ENCODE measurements around the gene ARHGAP23.
A peak's percentile ranks its signal among the peaks of the same experiment; 100 is the strongest.
"Not testable (repeated sequence)": the region's sequence is repeated elsewhere in the genome, so short reads cannot be mapped to it uniquely, and the experiment has no call there.

Gene ARHGAP23

DNA sequence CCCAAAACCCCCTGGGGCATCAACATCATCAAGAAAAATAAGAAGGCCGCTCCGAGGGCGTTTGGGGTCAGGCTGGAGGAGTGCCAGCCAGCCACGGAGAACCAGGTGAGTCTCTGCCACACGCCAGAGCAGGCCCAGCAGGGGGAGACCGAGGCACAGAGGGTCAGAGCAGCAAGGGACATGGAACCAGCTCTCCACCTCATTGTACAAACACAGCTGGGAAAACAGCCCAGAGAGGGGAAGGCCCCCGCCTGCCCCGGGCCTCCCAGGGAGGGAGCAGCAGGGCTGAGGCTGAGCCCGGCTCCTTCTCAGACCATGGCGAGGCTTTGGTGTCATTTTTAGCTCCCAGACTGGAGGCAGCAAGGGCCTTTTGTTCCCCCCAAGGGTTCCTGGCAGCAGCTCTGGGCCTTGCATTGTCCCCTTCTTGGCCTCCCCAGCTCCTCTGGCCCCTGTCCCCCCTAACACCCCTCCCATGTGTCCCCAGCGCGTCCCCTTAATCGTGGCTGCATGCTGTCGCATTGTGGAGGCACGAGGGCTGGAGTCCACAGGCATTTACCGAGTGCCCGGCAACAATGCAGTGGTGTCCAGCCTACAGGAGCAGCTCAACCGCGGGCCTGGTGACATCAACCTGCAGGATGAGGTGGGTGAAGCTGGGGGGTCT, 53.9 kb downstream of the ARHGAP23 start:
- H3K27me3 ChIP-seq (replicated peaks); in situ Hi-C loops (cut with HindIII; ENCODE audit: low pct_ligation_motif_present, low sequenced_read_pairs); H3K4me3 ChIP-seq (ENCODE audit: low read depth, low read length); H3K27ac ChIP-seq: not testable (repeated sequence)
- peak; percentile 36 for DNase-seq
- TF ChIP-seq, protein P1, sequence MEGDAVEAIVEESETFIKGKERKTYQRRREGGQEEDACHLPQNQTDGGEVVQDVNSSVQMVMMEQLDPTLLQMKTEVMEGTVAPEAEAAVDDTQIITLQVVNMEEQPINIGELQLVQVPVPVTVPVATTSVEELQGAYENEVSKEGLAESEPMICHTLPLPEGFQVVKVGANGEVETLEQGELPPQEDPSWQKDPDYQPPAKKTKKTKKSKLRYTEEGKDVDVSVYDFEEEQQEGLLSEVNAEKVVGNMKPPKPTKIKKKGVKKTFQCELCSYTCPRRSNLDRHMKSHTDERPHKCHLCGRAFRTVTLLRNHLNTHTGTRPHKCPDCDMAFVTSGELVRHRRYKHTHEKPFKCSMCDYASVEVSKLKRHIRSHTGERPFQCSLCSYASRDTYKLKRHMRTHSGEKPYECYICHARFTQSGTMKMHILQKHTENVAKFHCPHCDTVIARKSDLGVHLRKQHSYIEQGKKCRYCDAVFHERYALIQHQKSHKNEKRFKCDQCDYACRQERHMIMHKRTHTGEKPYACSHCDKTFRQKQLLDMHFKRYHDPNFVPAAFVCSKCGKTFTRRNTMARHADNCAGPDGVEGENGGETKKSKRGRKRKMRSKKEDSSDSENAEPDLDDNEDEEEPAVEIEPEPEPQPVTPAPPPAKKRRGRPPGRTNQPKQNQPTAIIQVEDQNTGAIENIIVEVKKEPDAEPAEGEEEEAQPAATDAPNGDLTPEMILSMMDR (IDR thresholded peaks at IDR 0.05; ENCODE audit: low read depth, low read length, missing control alignments) = peak; percentile 35
- H3K36me3 ChIP-seq (replicated peaks) = peaks cover 58% of the 10 kb centered on the region

DNA sequence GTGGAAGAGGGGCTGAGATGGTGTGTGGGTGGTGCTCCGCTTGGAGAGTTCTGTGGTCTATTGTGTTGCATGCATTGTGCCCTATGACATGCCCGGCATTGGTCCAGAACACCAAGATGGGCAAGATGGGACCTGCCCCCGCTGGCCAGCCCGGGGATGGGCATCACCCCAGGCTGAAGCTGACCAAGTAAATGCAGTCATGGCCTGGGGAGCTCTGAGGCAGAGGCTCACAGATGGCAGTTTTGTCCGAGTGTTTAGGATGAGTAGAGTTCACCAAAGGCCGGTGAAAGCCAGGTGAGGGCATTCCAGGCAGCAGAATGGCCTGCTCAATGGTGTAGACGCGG, 54.4 kb downstream of the ARHGAP23 start:
- H3K27me3 ChIP-seq (replicated peaks); in situ Hi-C loops (cut with HindIII; ENCODE audit: low pct_ligation_motif_present, low sequenced_read_pairs); H3K27ac ChIP-seq; DNase-seq; H3K4me3 ChIP-seq (ENCODE audit: low read depth, low read length): not testable (repeated sequence)
- peaks cover 62% of the 10 kb centered on the region for H3K36me3 ChIP-seq (replicated peaks)

DNA sequence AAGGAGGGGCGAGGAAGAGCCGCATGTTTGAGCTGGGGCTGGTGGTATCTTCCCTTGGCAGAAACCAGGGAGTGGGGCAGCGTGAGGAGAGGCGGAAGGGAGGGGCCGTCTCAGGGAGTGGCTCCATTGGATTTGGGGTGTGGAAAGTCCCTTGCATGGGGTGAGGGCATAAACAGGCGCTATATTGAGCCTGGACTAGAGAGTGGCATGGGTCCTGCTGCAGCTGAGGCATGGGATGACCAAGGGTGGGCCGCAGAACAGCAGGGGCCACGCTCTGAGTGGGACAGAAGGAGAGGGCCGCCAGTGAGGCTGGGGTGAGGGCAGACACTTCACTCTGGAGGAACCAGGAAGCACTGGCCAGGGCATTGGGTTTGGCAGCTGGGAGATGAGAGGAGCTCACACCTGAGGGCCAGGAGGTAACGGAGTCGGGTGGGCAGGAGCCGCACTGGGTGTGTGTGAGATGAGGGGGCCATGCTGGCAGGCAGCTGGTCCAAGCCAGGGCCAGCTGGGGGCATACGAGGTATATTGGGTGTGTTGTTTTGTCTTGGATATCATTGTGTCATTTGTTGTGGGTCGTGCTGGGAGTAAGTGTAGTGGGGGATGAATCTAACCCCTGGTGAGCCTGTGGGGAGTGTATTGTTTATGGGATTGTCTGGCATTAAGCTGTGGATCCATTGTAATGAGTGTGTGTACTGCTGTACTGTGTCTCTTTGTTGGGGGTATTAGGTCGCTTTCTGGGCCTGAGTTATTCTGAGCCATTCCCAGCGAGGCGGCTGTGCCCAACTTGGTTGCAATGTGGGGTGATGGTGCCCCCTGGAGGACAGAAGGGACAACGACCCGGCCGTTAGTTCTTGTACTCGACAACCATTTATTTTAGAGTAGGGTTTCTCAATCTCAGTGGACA, 56.2 kb downstream of the ARHGAP23 start:
- in situ Hi-C loops (cut with HindIII; ENCODE audit: low pct_ligation_motif_present, low sequenced_read_pairs); H3K4me3 ChIP-seq (ENCODE audit: low read depth, low read length); H3K27ac ChIP-seq; H3K27me3 ChIP-seq (replicated peaks): not testable (repeated sequence)
- DNase-seq = peak; percentile 66
- TF ChIP-seq, protein P1 (IDR thresholded peaks at IDR 0.05; ENCODE audit: low read depth, low read length, missing control alignments) = peak; percentile 77
- peaks cover 58% of the 10 kb centered on the region for H3K36me3 ChIP-seq (replicated peaks)

DNA sequence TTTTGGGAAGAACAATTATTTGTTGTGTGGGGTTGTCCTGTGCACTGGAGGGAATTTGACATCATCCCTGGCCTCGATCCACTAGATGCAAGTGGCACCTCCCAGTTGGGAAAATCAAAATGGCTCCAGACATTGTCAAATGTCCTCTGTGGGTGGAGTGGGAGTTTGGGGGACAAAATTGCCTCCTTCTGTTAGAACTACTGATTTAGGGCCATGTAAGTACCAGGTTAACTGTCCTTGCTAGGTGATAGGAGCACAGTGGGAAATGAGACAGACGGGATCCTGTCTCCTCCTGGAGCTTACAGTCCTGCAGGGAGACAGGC, 56.8 kb downstream of the ARHGAP23 start:
- no peak for DNase-seq
- Histone ChIP-seq H3K36me3 (replicated peaks) (peaks cover 60% of the 10 kb centered on the region), H3K4me3 (ENCODE audit: low read depth, low read length) (no peak overlapping the region), H3K27ac (no peak overlapping the region), H3K27me3 (replicated peaks) (no peaks in the 10 kb centered on the region)
- in situ Hi-C loops (cut with HindIII; ENCODE audit: low pct_ligation_motif_present, low sequenced_read_pairs) = no loop called here
- TF ChIP-seq, protein P1 (IDR thresholded peaks at IDR 0.05; ENCODE audit: low read depth, low read length, missing control alignments) = no peak

DNA sequence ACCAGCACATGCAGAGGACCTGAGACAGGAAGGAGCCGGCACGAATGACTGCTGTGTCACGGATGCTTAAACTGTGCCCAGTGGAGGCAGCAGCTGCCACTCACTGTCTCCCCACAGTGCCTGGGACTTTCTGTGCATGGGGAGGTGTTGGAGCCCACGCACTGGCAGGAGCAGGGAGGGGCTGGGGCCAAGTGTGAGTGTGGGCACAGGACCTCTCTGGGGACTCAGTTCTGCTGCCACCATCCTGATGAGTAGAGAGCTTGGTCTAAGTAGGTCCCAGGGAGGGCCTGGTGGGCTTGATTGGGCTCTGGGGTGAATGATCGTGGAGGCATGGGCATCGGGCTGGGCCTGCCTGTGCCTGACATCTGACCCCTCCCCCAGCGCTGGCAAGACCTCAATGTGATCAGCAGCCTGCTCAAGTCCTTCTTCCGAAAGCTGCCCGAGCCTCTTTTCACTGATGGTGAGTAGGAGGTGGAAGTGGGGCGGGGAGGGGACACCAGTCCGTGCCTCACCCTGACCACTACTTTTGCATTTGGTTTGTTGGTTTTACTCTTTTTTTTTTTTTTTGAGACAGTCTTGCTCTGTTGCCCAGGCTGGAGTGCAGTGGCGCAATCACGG, 57.5 kb downstream of the ARHGAP23 start:
- H3K27ac ChIP-seq; DNase-seq; H3K27me3 ChIP-seq (replicated peaks); in situ Hi-C loops (cut with HindIII; ENCODE audit: low pct_ligation_motif_present, low sequenced_read_pairs); H3K4me3 ChIP-seq (ENCODE audit: low read depth, low read length): not testable (repeated sequence)
- H3K36me3 ChIP-seq (replicated peaks) = peaks cover 59% of the 10 kb centered on the region

DNA sequence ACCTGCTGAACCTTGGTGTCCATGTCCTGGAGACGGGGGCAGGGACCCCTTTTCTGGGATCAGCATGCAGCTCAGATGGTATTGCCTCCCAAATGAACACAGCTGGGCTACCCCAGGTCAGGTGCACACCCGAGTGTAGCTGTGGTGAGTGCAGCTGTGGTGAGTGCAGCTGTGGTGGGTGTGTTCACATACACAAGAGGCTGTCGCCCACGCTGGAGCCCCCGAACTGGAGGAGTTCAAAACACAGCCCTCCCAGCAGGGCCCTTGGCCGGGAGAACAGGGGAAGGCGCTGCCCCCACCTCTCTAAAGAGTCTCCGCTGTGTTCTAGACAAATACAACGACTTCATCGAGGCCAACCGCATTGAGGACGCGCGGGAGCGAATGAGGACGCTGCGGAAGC, 61.5 kb downstream of the ARHGAP23 start:
- H3K4me3 ChIP-seq (ENCODE audit: low read depth, low read length); in situ Hi-C loops (cut with HindIII; ENCODE audit: low pct_ligation_motif_present, low sequenced_read_pairs); H3K27ac ChIP-seq; H3K27me3 ChIP-seq (replicated peaks); DNase-seq: not testable (repeated sequence)
- H3K36me3 ChIP-seq (replicated peaks) = peaks cover 55% of the 10 kb centered on the region

DNA sequence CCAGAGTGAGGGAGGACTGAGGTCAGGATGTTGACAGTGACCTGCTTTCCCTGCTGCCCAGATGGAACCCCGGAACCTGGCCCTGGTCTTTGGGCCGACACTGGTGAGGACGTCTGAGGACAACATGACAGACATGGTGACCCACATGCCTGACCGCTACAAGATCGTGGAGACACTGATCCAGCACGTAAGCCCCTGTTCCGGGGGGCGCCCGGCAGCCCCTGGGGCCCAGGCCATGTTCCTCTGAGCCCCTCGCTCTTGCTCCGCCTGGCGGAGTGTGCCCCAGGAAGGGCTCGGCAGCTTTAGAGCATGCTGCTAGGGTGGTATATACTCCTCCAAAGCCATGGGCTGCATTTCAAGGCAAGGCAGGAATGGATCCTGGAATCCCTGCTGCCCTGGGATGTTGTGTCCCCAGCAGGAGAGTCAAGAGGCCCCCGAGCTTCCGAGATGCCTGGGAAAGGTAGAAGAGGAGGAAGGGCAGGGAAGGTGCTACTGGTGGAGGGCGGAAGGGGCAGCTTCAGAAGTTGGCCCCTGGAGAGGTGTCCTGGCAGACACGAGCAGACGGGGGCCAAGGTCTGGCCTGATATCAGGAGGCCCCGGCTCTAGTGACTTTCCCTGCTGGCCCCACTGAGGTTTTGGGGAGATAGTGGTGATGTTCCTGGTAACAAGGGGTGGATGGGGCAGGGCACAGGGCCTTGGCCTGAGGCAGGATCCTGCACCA, 63.2 kb downstream of the ARHGAP23 start:
- peaks cover 55% of the 10 kb centered on the region for H3K36me3 ChIP-seq (replicated peaks)
- H3K27ac ChIP-seq; DNase-seq; H3K4me3 ChIP-seq (ENCODE audit: low read depth, low read length); in situ Hi-C loops (cut with HindIII; ENCODE audit: low pct_ligation_motif_present, low sequenced_read_pairs); H3K27me3 ChIP-seq (replicated peaks): not testable (repeated sequence)
